ENCODE measurements around the gene RNF223. TPM values are rescaled to one million over a fixed set of nuclear protein-coding genes. Genes with fewer than 3 reads are reported as not detected.
A peak's percentile ranks its signal among the peaks of the same experiment; 100 is the strongest.

RNF223 gene
- total and polyA plus RNA-seq, 10 donors, result not detected

GRCh38 chr1:1121611-1122077 lies 47.5 kb upstream of the RNF223 start:
- no peak for TF ChIP-seq POLR2A (IDR thresholded peaks at IDR 0.05)
- TF ChIP-seq POLR2AphosphoS5 (IDR thresholded peaks at IDR 0.05), result no peak
- TF ChIP-seq CTCF (IDR thresholded peaks at IDR 0.05 in 8 of 11, conservative IDR thresholded peaks at IDR 0.05 in 3 of 11), result no peak
- Histone ChIP-seq H3K4me3 (peak overlapping the region in 3 of 8 donors; percentile 14 to 54 (median 31)), H3K27me3 (replicated peaks in 1 of 7) (peaks cover 0 to 55% (median 12%) of the 10 kb centered on the region in 7 donors), H3K9me3 (no peaks in the 10 kb centered on the region), H3K36me3 (no peaks in the 10 kb centered on the region), H3K4me1 (peaks cover 4 to 33% (median 19%) of the 10 kb centered on the region in 6 donors), H3K27ac (no peak overlapping the region)
- DNase-seq, result peak; percentile 72
- WGBS, 5 donors, result 33 to 58% (median 50%) methylated on average over 2 to 15 of the region's 15 CpGs
- intact Hi-C loops (cut with DNase I; ENCODE audit: low total_unique reads), result loop anchor here (2.0 kb wide), 1 partner anchor 171 kb away; no protein-coding TSS in a partner anchor

- Histone ChIP-seq H3K27me3 (replicated peaks in 1 of 7) (peaks cover 0 to 57% (median 12%) of the 10 kb centered on the region in 7 donors), H3K9me3 (no peaks in the 10 kb centered on the region), H3K27ac (no peak overlapping the region), H3K4me1 (peaks cover 4 to 37% (median 22%) of the 10 kb centered on the region in 6 donors), H3K4me3 (no peak overlapping the region), H3K36me3 (no peaks in the 10 kb centered on the region)
- 74 to 86% (median 81%) methylated on average over 17 to 25 of the region's 25 CpGs for WGBS, 5 donors
- TF ChIP-seq CTCF (IDR thresholded peaks at IDR 0.05 in 8 of 11, conservative IDR thresholded peaks at IDR 0.05 in 3 of 11) (no peak), POLR2AphosphoS5 (IDR thresholded peaks at IDR 0.05) (no peak), POLR2A (IDR thresholded peaks at IDR 0.05) (no peak)
- intact Hi-C loops (cut with DNase I; ENCODE audit: low total_unique reads), result no loop called here
- peak; percentile 76 for DNase-seq
Measured at GRCh38 chr1:1120866-1121591, 46.9 kb upstream of the RNF223 start.

- H3K4me3 ChIP-seq, result no peak overlapping the region
- DNase-seq, result peak; percentile 51
- no peak for TF ChIP-seq CTCF (IDR thresholded peaks at IDR 0.05 in 8 of 11, conservative IDR thresholded peaks at IDR 0.05 in 3 of 11)
- no peak for TF ChIP-seq POLR2AphosphoS5 (IDR thresholded peaks at IDR 0.05)
- TF ChIP-seq POLR2A (IDR thresholded peaks at IDR 0.05), result no peak
- H3K27ac ChIP-seq, result no peak overlapping the region
- 53 to 61% (median 54%) methylated on average over 13 to 16 of the region's 16 CpGs for WGBS, 5 donors
- no peaks in the 10 kb centered on the region for H3K9me3 ChIP-seq
- H3K36me3 ChIP-seq, result no peaks in the 10 kb centered on the region
- H3K4me1 ChIP-seq, result peaks cover 4 to 44% (median 25%) of the 10 kb centered on the region in 6 donors
- peaks cover 0 to 57% (median 12%) of the 10 kb centered on the region in 7 donors for H3K27me3 ChIP-seq (replicated peaks in 1 of 7)
- intact Hi-C loops (cut with DNase I; ENCODE audit: low total_unique reads), result no loop called here
Measured at GRCh38 chr1:1120096-1120495, 46.0 kb upstream of the RNF223 start.

- Histone ChIP-seq H3K36me3 (no peaks in the 10 kb centered on the region), H3K9me3 (no peaks in the 10 kb centered on the region), H3K4me3 (no peak overlapping the region), H3K4me1 (peaks cover 4 to 51% (median 30%) of the 10 kb centered on the region in 6 donors), H3K27ac (no peak overlapping the region), H3K27me3 (replicated peaks in 1 of 7) (peaks cover 0 to 57% (median 12%) of the 10 kb centered on the region in 7 donors)
- WGBS, 5 donors, result 73 to 85% (median 84%) methylated on average over 20 of the region's 20 CpGs
- TF ChIP-seq CTCF (IDR thresholded peaks at IDR 0.05 in 8 of 11, conservative IDR thresholded peaks at IDR 0.05 in 3 of 11) (no peak), POLR2A (IDR thresholded peaks at IDR 0.05) (no peak), POLR2AphosphoS5 (IDR thresholded peaks at IDR 0.05) (no peak)
- DNase-seq, result peak; percentile 71
- intact Hi-C loops (cut with DNase I; ENCODE audit: low total_unique reads), result no loop called here
Measured at GRCh38 chr1:1119272-1119890, 45.3 kb upstream of the RNF223 start.

All from spleen (tissue), 11 donors.